Mucosa of rectum (tissue), 2 donors: Measurements from ENCODE around the gene UBR7.
"Not testable (repeated sequence)": the region's sequence is repeated elsewhere in the genome, so short reads cannot be mapped to it uniquely, and the experiment has no call there.

ENCODE experiments used
- H3K27ac ChIP-seq, 2 donors: one replicate each; pipeline ENCODE4 v1.7.0; 2013; ENCODE audit warnings: inconsistent platforms in 2 of 2, low read depth in 2 of 2, low read length in 2 of 2
- H3K27me3 ChIP-seq, 2 donors: one replicate each; pipeline ENCODE4 v1.7.0; 2013; ENCODE audit warnings: low read length in 2 of 2; ENCODE audit not compliant: control insufficient read depth in 2 of 2, insufficient read depth in 2 of 2
- H3K36me3 ChIP-seq, 2 donors: one replicate each; pipeline ENCODE4 v1.7.0; 2013; ENCODE audit warnings: low read length in 2 of 2; ENCODE audit not compliant: control insufficient read depth in 2 of 2, insufficient read depth in 2 of 2
- H3K4me1 ChIP-seq, 2 donors: one replicate each; pipeline ENCODE4 v1.7.0; 2013; ENCODE audit warnings: low read length in 2 of 2, mild to moderate bottlenecking in 1 of 2; ENCODE audit not compliant: control insufficient read depth in 2 of 2, insufficient read depth in 2 of 2
- H3K4me3 ChIP-seq, 2 donors: one replicate each; pipeline ENCODE4 v1.7.0; 2013; ENCODE audit warnings: low read length in 2 of 2
- H3K9ac ChIP-seq, 2 donors: one replicate each; pipeline ENCODE4 v1.7.0; 2013; ENCODE audit warnings: low read length in 2 of 2, low read depth in 1 of 2, mild to moderate bottlenecking in 1 of 2
- H3K9me3 ChIP-seq, 2 donors: one replicate each; pipeline ENCODE4 v1.7.0; 2013; ENCODE audit warnings: low read length in 2 of 2; ENCODE audit not compliant: control insufficient read depth in 2 of 2
- donor health status: healthy.
- donor health status: Normal muscosa, but diverticular disease.

Gene UBR7

DNA sequence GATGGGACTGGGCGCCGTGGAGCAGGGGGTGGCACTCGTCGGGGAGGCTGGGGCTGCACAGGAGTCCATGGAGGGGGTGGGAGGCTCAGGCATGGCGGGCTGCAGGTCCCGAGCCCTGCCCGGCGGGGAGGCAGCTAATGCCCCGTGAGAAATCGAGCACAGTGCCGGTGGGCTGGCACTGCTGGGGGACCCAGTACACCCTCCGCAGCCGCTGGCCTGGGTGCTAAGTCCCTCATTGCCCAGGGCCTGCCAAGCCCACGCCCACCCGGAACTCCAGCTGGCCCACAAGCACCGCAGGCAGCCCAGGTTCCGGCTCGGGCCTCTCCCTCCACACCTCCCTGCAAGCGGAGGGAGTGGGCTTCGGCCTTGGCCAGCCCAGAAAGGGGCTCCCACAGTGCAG lies 36.9 kb upstream of the UBR7 start:
- not testable (repeated sequence) for H3K9ac ChIP-seq, H3K27me3 ChIP-seq, H3K27ac ChIP-seq, H3K36me3 ChIP-seq, H3K4me1 ChIP-seq, H3K4me3 ChIP-seq, H3K9me3 ChIP-seq

DNA sequence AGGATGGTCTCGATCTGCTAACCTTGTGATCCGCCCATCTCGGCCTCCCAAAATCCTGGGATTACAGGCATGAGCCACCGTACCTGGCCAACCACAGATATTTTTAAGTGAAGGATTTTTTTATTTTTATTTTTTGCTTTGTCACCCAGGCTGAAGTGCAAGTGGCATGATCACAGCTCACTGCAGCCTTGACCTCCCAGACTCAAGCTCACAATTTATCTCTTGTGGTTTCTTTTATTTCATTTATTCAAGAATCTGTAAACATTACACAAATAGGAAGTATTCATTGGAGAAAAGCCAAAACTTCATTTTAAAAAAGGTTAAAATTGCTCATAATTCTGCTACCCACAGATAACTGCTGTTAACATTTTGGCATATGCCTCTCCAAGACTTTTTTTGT lies 35.7 kb upstream of the UBR7 start:
- Histone ChIP-seq H3K4me1 (no peaks in the 10 kb centered on the region), H3K9ac (no peak overlapping the region), H3K36me3 (no peaks in the 10 kb centered on the region), H3K27me3 (no peaks in the 10 kb centered on the region), H3K9me3 (no peaks in the 10 kb centered on the region), H3K4me3 (no peak overlapping the region), H3K27ac (no peak overlapping the region)

DNA sequence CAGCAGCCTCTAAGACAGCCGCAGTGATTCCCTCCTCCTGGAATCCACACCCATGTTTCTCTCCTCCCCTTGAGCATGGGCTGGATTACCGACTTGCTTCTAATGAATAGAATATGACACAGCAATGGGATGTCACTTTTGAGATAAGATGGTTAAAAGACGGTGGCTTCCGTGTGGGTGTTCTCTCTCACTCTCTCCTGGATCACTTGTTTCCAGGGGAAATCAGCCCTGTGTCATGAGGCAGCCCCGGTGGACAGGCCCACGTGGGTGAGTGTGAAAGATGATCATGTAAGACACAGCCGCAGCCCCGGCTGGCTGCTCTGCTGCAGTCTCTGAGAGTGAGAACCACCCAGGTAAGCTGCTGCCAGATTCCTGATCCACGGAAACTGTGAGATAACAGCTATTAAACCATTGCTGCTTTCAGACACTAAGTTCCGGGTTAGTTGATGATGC lies 33.1 kb upstream of the UBR7 start:
- no peaks in the 10 kb centered on the region for H3K27me3 ChIP-seq
- no peaks in the 10 kb centered on the region for H3K9me3 ChIP-seq
- no peaks in the 10 kb centered on the region for H3K36me3 ChIP-seq
- H3K9ac ChIP-seq: no peak overlapping the region
- H3K4me1 ChIP-seq: no peaks in the 10 kb centered on the region
- H3K4me3 ChIP-seq: no peak overlapping the region
- no peak overlapping the region for H3K27ac ChIP-seq

DNA sequence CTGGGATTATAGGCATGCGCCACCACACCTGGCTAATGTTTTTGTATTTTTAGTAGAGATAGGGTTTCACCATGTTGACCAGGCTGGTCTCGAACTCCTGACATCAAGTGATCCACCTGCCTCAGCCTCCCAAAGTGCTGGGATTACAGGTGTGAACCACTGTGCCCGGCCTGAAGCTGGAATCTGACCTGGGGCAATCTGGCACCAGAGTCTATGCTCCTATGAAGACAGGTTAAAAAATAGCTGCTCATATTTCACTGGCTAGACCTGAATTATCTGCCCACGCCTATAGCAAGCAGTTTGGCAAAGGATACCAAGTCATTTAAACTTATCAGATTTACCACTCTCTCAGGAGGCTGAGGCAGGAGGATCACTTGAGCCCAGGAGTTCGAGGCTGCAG lies 32.3 kb upstream of the UBR7 start:
- not testable (repeated sequence) for H3K4me3 ChIP-seq, H3K9ac ChIP-seq, H3K36me3 ChIP-seq, H3K27me3 ChIP-seq, H3K4me1 ChIP-seq, H3K27ac ChIP-seq, H3K9me3 ChIP-seq

DNA sequence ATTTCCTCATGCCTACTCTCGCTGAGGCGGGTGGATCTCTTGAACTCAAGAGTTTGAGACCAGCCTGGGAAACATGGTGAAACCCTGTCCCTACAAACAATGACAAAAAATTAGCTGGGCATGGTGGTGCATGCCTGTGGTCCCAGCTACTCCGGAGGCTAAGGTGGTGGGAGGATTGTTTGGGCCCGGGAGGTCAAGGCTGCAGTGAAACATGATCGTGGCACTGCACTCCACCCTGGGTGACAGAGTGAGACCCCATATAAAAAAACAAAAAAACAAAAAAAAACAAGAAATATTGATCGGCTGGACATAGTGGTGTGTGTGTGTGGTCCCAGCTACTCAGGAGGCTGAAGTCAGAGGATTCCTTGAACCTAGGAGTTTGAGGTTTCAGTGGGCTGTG lies 31.6 kb upstream of the UBR7 start:
- no peaks in the 10 kb centered on the region for H3K4me1 ChIP-seq
- no peak overlapping the region for H3K9ac ChIP-seq
- H3K4me3 ChIP-seq: no peak overlapping the region
- H3K27ac ChIP-seq: no peak overlapping the region
- H3K9me3 ChIP-seq: no peaks in the 10 kb centered on the region
- H3K27me3 ChIP-seq: no peaks in the 10 kb centered on the region
- H3K36me3 ChIP-seq: no peaks in the 10 kb centered on the region

DNA sequence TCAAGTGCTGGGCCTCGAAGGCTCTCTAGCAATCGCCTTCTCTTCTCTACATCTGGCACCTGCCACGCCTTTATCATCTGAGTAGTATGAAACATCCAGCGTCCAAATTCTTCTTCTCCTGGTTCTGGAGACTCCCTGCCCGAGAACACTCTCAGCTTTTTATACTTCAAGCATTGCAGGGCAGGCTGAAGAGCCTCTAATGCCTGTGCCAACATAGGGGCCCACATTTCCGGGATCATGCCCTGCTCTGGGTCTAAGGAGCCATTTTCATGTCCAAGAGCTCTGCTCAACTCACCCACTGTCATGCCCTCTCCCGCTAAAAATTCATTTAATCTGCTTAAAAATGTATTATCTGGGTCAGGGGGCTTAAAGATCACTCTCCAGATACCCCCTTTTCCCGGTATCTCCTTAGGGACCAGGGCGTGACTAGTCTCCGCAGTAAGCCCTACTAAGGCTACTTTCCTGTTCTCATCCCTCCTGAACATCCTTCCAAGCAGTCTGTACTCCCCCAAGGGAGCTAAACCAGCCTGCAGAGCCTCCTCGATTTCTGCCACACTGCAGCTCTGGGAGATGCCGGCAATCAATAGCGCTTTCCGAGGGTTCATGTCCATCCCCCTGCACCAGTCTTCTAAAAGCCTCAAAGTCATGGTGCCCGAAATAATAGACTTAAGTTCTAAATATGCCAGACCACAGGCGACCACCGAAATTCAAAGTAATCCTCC lies 23.3 kb upstream of the UBR7 start:
- H3K9ac ChIP-seq: peak overlapping the region; percentile 87 to 94
- H3K27me3 ChIP-seq: no peaks in the 10 kb centered on the region
- H3K4me3 ChIP-seq: peak overlapping the region; percentile 76 to 91
- H3K9me3 ChIP-seq: no peaks in the 10 kb centered on the region
- H3K36me3 ChIP-seq: peaks cover 7 to 17% of the 10 kb centered on the region in 2 donors
- H3K4me1 ChIP-seq: peaks cover 13 to 20% of the 10 kb centered on the region in 2 donors
- H3K27ac ChIP-seq: peak overlapping the region; percentile 91 to 98

DNA sequence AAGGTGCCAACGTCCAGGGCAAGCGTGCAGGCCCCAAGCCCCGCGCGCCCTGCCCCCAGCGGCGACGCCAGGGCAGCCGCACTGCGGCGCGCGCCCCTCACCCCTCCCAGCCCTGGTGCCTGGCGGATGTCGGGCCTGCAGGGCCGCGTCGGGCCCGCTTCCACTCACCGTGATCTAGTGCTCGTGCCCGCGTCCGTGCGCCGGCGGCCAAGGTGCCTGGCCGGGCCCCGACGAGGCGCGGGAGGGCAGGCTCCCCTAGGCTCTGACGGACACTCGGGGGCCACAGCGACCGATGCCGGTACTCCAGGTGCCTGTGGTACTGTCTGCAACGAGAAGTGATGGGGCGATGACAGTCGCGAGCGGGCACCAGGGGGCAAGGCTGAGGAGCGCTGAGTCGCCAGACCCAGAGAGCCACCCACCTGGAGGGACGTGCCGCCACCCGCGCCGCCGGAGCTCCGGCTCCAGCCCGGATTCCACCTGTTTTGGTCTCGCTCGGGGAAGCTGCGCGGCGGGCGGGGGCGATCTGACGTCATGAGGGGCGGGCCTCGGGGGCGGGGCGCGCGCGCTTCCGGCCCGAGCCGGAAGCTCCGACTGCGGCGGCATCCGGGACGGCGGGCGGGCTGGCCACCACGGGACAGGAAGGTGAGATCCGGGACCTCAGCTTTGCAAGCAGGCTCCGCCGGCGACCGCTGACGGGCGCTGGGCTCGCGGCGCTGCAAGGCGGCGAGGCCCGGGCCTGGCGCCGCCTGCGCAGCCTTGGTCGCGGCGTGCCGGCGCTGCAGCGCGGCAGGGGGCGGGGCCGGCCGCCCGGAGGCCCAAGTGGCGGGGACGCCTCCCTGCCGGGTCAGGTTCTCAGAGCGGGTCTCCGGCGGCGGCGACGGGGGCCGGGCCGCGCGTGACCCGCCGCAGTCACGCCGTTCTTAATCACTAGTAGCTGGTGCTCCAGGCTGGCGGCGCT lies 22.4 kb upstream of the UBR7 start, which contains the start of the genes LYSET and MOAP1:
LYSET (plus strand) TSS at position 927 of the 958 bp plus-strand sequence. CDS start 89 bp downstream, outside the sequence.
MOAP1 (minus strand) TSS at position 507 of the 958 bp plus-strand sequence. CDS start 655 bp downstream, outside the sequence.
- peak within 1 kb of the TSS; percentile 76 to 91 for H3K4me3 ChIP-seq
- H3K27me3 ChIP-seq: no peaks in the 10 kb centered on the region
- H3K4me1 ChIP-seq: peaks cover 13 to 20% of the 10 kb centered on the region in 2 donors
- H3K27ac ChIP-seq: peak within 1 kb of the TSS; percentile 91 to 98
- H3K9ac ChIP-seq: peak within 1 kb of the TSS; percentile 87 to 94
- H3K36me3 ChIP-seq: peaks cover 11 to 17% of the 10 kb centered on the region in 2 donors
- H3K9me3 ChIP-seq: no peaks in the 10 kb centered on the region

DNA sequence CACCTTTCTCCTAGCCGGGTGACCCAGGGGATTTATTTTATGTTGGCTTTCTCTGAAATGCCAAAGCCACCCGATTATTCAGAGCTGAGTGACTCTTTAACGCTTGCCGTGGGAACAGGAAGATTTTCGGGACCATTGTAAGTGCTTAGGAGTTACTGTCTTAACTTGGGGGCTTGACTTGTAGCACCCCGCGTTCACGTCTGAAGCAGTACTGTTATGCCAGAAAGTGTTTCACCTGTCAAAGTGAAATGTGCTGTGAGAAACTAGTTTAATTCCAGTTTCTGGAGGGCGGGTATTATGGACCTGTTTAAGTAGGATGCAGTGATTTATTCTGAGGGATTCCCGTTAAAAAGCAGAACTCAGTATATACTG lies 21.7 kb upstream of the UBR7 start:
- no peaks in the 10 kb centered on the region for H3K27me3 ChIP-seq
- no peaks in the 10 kb centered on the region for H3K9me3 ChIP-seq
- H3K4me1 ChIP-seq: peaks cover 13 to 20% of the 10 kb centered on the region in 2 donors
- peak overlapping the region; percentile 91 to 98 for H3K27ac ChIP-seq
- peaks cover 11 to 17% of the 10 kb centered on the region in 2 donors for H3K36me3 ChIP-seq
- H3K9ac ChIP-seq: peak overlapping the region; percentile 87 to 90
- peak overlapping the region; percentile 76 to 91 for H3K4me3 ChIP-seq

DNA sequence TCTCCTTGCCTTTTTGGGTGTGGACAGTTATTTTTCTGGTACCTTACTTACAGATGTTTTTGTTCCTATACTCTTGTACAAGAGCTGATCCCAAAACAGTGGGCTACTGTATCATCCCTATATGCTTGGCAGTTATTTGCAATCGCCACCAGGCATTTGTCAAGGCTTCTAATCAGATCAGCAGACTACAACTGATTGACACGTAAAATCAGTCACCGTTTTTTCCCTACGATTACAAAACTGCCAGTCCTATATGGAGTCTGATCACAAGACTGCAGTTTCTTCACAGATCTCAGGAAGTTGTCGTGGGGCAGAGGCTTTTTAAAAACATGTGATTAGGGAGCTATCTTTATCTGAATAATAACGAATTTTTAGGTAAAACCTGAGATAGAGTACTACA lies 20.6 kb upstream of the UBR7 start:
- H3K27me3 ChIP-seq: no peaks in the 10 kb centered on the region
- no peak overlapping the region for H3K27ac ChIP-seq
- H3K4me1 ChIP-seq: peaks cover 13 to 20% of the 10 kb centered on the region in 2 donors
- peaks cover 11 to 17% of the 10 kb centered on the region in 2 donors for H3K36me3 ChIP-seq
- no peaks in the 10 kb centered on the region for H3K9me3 ChIP-seq
- H3K9ac ChIP-seq: no peak overlapping the region
- no peak overlapping the region for H3K4me3 ChIP-seq

DNA sequence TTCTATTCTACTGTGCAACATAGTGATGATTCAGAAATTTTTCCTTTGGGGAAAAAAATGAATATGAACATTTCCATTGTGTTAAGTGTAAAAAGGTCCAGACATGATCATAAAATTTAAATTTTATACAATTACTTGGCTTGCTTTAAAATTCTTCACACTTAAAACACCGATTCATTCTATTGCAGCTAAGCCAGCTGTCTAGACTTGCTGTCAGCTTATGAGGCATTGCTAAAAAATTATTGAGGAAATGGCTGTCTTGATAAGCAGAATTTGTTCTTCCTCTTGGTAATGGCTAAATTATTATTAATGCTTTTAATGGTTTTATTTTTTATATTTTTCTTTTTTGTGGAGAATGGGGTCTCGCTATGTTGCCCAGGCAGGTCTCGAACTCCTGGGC lies 20.1 kb upstream of the UBR7 start:
- Histone ChIP-seq H3K27ac (no peak overlapping the region), H3K9me3 (no peaks in the 10 kb centered on the region), H3K9ac (no peak overlapping the region), H3K4me1 (peaks cover 13 to 20% of the 10 kb centered on the region in 2 donors), H3K27me3 (no peaks in the 10 kb centered on the region), H3K4me3 (no peak overlapping the region), H3K36me3 (peaks cover 11 to 15% of the 10 kb centered on the region in 2 donors)
